HL-60 (cell line): ENCODE results near the gene RORC.

ENCODE experiments used
- DNase-seq, 2 experiments: peaks; one replicate each; pipeline ENCODE4 v3.0.0-alpha.2; 2010 to 2020; ENCODE audit warnings: low read depth in 1 of 2, low spot score in 1 of 2
- H3K27ac ChIP-seq: fragments of 250-450 bp; sonication (Bioruptor Pico); replicated peaks from 2 replicates; pipeline ENCODE4 v1.5.1; 2020; ENCODE audit warnings: mild to moderate bottlenecking, moderate library complexity
- H3K27me3 ChIP-seq: fragments of 250-450 bp; sonication (Bioruptor Pico); 2 replicates; pipeline ENCODE4 v1.5.1; 2021; ENCODE audit warnings: mild to moderate bottlenecking, moderate library complexity; ENCODE audit not compliant: insufficient read depth, poor library complexity, severe bottlenecking
- H3K4me3 ChIP-seq: replicated peaks from 2 replicates; pipeline ENCODE4 v1.5.1; 2011; ENCODE audit warnings: mild to moderate bottlenecking, control low read depth, low read length; ENCODE audit not compliant: insufficient read depth
- CTCF ChIP-seq: IDR thresholded peaks from one replicate; pipeline ENCODE4 v1.5.1; 2011; ENCODE audit warnings: low read length, control low read depth, inconsistent platforms; ENCODE audit not compliant: insufficient read depth
- GABPA ChIP-seq: IDR thresholded peaks from 2 replicates; pipeline ENCODE4 v1.6.1; 2012; ENCODE audit warnings: low read depth
- POLR2AphosphoS5 ChIP-seq: IDR thresholded peaks from 2 replicates; pipeline ENCODE4 v1.6.1; 2012; ENCODE audit warnings: low read depth
- SPI1 ChIP-seq: IDR thresholded peaks from 2 replicates; pipeline ENCODE4 v1.6.1; 2012; ENCODE audit warnings: low read depth, mild to moderate bottlenecking, borderline replicate concordance
- TF ChIP-seq, protein P1 (sequence below): IDR thresholded peaks from 2 replicates; pipeline ENCODE4 v1.6.1; 2012; ENCODE audit warnings: low read depth; ENCODE audit not compliant: insufficient replicate concordance

RORC gene

GRCh38 chr1:151841141-151841540, 9.5 kb upstream of the RORC start:
- DNase-seq, result no peak
- H3K27ac ChIP-seq, result no peak overlapping the region
- peaks cover 31% of the 10 kb centered on the region for H3K27me3 ChIP-seq
- H3K4me3 ChIP-seq, result no peak overlapping the region
- TF ChIP-seq, protein P1, sequence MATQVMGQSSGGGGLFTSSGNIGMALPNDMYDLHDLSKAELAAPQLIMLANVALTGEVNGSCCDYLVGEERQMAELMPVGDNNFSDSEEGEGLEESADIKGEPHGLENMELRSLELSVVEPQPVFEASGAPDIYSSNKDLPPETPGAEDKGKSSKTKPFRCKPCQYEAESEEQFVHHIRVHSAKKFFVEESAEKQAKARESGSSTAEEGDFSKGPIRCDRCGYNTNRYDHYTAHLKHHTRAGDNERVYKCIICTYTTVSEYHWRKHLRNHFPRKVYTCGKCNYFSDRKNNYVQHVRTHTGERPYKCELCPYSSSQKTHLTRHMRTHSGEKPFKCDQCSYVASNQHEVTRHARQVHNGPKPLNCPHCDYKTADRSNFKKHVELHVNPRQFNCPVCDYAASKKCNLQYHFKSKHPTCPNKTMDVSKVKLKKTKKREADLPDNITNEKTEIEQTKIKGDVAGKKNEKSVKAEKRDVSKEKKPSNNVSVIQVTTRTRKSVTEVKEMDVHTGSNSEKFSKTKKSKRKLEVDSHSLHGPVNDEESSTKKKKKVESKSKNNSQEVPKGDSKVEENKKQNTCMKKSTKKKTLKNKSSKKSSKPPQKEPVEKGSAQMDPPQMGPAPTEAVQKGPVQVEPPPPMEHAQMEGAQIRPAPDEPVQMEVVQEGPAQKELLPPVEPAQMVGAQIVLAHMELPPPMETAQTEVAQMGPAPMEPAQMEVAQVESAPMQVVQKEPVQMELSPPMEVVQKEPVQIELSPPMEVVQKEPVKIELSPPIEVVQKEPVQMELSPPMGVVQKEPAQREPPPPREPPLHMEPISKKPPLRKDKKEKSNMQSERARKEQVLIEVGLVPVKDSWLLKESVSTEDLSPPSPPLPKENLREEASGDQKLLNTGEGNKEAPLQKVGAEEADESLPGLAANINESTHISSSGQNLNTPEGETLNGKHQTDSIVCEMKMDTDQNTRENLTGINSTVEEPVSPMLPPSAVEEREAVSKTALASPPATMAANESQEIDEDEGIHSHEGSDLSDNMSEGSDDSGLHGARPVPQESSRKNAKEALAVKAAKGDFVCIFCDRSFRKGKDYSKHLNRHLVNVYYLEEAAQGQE, result no peak
- TF ChIP-seq POLR2AphosphoS5, result no peak

DNA sequence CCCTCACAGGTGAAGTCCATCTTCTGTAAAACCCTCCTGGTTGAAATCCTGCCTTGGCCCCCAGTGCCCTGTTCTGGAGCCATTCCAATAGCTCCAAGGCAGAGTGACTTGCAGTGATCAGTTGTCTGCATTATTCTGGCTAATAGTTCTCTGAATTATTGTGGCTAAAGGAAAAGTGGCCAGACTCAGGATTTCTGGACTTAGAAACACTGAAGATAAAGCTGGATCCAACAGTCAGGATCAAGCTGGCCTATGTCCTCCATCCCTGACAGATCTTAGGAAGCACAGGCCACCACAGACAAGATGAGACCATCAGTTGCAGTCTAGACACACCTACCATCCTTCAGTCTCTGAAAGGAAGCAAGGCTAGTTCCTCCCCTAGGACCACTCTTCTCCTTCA, 8.8 kb upstream of the RORC start:
- DNase-seq, result no peak
- Histone ChIP-seq H3K27ac (no peak overlapping the region), H3K27me3 (peaks cover 31% of the 10 kb centered on the region), H3K4me3 (no peak overlapping the region)
- no peak for TF ChIP-seq CTCF
- no peak for TF ChIP-seq POLR2AphosphoS5
- no peak for TF ChIP-seq GABPA
- TF ChIP-seq, protein P1, result no peak
- no peak for TF ChIP-seq SPI1

DNA sequence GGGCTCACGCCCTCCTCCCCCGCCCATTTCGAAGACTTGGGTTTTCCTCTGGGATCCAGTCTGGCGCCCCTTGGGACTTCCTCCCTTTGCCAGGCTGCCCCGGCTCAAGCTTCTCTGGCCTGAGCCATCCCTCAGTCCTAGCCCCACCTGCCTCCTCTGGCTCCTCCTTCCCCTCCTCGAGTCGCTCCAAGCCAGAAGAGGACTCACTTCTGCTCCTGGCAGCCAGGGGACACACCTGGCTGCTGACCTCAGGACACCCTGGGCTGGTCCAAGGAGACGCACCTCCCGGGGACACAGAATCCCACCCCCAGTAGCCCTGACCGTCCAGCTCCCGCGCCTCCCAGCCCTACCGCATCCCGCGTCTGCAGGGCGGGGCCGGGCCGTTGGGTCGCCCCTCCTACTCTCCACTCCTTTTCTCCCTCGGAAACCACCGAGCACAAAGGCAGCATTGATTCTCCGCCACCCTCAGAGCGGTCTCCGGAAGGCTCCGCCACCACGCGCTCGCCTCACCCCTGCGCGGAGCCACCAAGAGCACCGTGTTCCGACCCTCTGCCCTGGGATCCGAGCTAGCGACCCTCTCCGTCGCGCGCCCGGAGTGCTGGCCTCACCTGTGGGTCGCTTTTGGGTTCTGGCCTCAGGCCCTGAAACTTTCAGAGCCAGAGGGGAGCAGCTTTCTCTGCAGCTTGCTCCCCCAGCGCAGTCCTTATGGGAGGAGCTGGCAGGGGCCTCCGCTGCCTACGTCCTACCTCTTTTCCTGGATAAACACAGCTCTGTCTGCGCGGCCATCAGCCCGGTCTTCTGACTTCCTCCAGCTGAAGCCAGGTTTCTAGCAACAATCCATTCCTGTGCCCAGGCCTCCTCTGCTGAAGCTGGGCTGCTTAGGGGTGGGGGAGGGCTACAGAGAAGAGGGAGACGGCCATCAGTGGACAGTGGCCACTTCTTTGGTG, 8.1 kb upstream of the RORC start, which contains the start of gene C2CD4D:
C2CD4D (minus strand) TSS at position 364 of the 947 bp plus-strand sequence. CDS start 831 bp downstream, outside the sequence.
- Histone ChIP-seq H3K27me3 (peaks cover 31% of the 10 kb centered on the region), H3K4me3 (peak within 1 kb of the TSS; percentile 23), H3K27ac (no peak within 1 kb of the TSS)
- no peak for DNase-seq
- TF ChIP-seq CTCF (no peak), POLR2AphosphoS5 (no peak), GABPA (no peak), SPI1 (no peak)
- TF ChIP-seq, protein P1, result no peak
